Upper lobe of left lung (tissue), 4 donors: ENCODE results near the gene MED13L.

ENCODE experiments used
- EP300 ChIP-seq, 4 donors: sonication (generic); formaldehyde crosslinking; IDR thresholded peaks; one replicate each; pipeline ENCODE4 v1.5.1; 2017; ENCODE audit warnings: antibody characterized with exemption in 4 of 4, control low read depth in 2 of 4
- POLR2A ChIP-seq, 4 donors: fragments of 450-650 bp; IDR thresholded peaks; one replicate each; pipeline ENCODE4 v1.5.1; 2016 to 2017; ENCODE audit warnings: antibody characterized with exemption in 4 of 4, mild to moderate bottlenecking in 2 of 4
- TF ChIP-seq, protein P1 (sequence below), 6 experiments: fragments of 450-650 bp in 4 of 6; fragments of 200-600 bp in 2 of 6; sonication (generic) in 2 of 6; IDR thresholded peaks; one replicate each; pipeline ENCODE4 v1.5.1; 2016 to 2019; ENCODE audit warnings: antibody characterized with exemption in 6 of 6

DNA sequence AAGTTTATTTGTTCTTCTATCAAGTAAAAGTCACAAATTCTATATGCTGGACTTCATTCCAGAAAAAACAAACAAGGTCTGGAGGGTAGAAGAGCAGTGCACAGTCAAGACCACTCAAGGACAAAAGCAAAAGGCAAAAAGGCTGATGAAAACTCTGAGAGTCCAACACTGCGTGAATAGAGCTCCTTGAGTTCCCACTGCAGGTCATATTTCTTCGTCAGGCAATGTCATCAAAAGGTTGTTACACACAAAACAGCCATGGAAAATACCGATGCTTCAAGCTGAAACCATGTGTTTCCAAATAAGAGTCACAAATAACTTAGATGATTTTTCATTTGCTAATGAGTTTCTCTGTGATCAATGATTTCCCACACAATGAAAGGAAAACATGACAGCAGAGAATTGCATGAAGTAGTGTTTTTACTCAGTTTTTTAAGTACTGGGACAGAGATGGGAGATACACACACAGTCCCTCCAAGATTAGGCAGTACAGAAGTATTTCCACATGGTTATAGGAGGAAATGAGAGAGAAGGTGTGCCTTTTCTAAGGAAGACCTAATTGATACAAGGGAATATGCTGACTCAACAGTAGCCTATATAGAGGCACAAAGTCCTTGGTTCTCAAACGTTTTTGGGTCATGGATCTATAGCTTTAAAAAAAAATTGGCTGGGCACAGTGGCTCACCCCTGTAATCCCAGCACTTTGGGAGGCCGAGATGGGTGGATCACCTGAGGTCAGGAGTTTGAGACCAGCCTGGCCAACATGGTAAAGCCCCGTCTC lies 177.7 kb downstream of the MED13L start:
- TF ChIP-seq, protein P1, sequence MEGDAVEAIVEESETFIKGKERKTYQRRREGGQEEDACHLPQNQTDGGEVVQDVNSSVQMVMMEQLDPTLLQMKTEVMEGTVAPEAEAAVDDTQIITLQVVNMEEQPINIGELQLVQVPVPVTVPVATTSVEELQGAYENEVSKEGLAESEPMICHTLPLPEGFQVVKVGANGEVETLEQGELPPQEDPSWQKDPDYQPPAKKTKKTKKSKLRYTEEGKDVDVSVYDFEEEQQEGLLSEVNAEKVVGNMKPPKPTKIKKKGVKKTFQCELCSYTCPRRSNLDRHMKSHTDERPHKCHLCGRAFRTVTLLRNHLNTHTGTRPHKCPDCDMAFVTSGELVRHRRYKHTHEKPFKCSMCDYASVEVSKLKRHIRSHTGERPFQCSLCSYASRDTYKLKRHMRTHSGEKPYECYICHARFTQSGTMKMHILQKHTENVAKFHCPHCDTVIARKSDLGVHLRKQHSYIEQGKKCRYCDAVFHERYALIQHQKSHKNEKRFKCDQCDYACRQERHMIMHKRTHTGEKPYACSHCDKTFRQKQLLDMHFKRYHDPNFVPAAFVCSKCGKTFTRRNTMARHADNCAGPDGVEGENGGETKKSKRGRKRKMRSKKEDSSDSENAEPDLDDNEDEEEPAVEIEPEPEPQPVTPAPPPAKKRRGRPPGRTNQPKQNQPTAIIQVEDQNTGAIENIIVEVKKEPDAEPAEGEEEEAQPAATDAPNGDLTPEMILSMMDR (IDR thresholded peaks at IDR 0.05): no peak
- TF ChIP-seq POLR2A (IDR thresholded peaks at IDR 0.05) (no peak), EP300 (IDR thresholded peaks at IDR 0.05) (no peak)
